Fibroblast of lung (primary cell): ENCODE results near the gene IL17REL.

ENCODE experiments used
- CTCF ChIP-seq, 2 donors: IDR thresholded peaks in 1 of 2; conservative IDR thresholded peaks in 1 of 2; 1 replicate in 1 of 2; 2 replicates in 1 of 2; pipeline ENCODE4 v1.5.1; 2011 to 2012; ENCODE audit warnings: low read length in 2 of 2, control low read depth in 1 of 2, inconsistent platforms in 1 of 2, low read depth in 1 of 2, mild to moderate bottlenecking in 1 of 2
- EZH2 ChIP-seq: IDR thresholded peaks from 2 replicates; pipeline ENCODE4 v1.5.1; 2012; ENCODE audit warnings: low read length, control low read depth, mild to moderate bottlenecking; ENCODE audit errors: missing control alignments

GRCh38 chr22:49953027-49953679 lies 59.4 kb downstream of the IL17REL start:
- TF ChIP-seq CTCF (conservative IDR thresholded peaks at IDR 0.05 in 1 of 2, IDR thresholded peaks at IDR 0.05 in 1 of 2; ENCODE audit: low read depth in 1 of 2, low read length in 2 of 2) (no peak), EZH2 (no peak)
